GM20000 (cell line): ENCODE results near the gene AGAP3.

Experiments
- DNase-seq: peaks from one replicate; pipeline ENCODE4 v3.0.0; 2012; ENCODE audit warnings: low spot score
- TF ChIP-seq, protein P1 (sequence below): IDR thresholded peaks from 2 replicates; pipeline ENCODE4 v1.5.1; 2012; ENCODE audit warnings: mild to moderate bottlenecking, control low read depth; ENCODE audit errors: extremely low read depth, missing control alignments

Gene AGAP3

DNA sequence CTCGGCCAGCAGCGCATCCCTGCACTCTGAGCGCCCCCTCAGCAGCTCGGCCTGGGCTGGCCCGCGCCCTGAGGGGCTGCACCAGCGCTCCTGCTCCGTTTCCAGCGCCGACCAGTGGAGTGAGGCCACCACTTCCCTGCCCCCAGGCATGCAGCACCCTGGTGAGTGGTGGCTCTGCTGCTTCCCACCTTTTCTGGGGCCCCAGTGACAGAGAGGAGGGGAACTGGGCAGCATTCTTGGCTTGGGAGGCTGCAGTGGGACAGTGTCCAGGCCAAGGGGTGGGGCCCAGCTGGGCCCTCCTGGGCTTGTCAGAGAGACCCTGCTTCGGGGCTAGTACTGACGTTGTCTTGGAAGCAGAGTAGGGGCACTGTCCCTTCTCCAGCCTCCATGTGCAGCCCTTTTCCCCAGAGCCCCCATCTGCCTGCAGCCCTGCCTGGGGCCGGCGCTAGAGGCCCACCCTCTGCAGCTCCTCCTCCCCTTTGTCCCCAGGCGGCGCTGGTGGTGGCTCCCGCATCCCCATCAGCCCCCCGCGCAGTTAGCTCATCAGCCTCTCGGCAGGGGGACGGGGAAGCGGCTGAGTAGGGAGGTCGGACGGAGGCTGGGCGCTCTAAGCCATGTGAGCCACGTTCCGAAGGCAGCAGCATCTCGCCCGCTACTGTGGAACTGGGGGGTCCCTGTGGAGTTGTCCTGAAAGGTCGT lies 52.0 kb downstream of the AGAP3 start:
- TF ChIP-seq, protein P1, sequence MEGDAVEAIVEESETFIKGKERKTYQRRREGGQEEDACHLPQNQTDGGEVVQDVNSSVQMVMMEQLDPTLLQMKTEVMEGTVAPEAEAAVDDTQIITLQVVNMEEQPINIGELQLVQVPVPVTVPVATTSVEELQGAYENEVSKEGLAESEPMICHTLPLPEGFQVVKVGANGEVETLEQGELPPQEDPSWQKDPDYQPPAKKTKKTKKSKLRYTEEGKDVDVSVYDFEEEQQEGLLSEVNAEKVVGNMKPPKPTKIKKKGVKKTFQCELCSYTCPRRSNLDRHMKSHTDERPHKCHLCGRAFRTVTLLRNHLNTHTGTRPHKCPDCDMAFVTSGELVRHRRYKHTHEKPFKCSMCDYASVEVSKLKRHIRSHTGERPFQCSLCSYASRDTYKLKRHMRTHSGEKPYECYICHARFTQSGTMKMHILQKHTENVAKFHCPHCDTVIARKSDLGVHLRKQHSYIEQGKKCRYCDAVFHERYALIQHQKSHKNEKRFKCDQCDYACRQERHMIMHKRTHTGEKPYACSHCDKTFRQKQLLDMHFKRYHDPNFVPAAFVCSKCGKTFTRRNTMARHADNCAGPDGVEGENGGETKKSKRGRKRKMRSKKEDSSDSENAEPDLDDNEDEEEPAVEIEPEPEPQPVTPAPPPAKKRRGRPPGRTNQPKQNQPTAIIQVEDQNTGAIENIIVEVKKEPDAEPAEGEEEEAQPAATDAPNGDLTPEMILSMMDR: no peak
- DNase-seq: peak; percentile 25

DNA sequence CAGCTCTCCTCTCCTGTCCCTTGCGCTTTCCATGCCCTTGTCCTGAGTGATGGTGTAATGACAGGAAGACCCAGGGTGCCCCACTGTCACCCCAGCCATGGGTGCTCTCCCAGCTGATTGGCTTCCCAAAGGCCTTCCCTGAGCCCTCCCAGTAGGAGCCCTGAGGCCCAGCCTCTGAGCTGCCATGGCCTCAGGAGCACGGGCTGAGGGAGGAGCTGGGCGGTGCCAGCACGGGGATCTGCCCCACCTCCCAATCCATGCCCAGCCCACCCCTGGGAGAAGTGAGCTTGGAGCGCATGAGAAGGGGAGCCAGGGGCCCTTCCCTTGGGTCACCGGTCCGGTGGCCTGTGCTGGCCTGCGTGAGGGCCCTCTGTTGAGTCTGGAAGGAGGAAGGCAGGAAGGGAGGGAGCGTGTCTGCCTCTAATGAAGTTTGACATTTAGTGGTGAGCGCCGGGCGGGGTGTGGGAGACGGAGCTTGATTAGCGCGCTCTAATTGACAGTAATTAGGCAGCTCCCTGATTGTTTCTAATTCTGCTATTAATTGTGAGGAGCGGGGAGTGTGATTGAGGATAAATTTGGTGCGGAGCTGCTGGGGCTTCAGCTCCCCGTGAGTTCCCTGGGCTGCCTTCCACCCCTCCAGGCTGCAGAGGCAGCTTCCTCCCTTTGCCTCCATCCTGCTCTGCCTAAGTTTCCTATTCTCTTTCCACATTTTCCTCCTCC lies 53.0 kb downstream of the AGAP3 start:
- DNase-seq: peak; percentile 21
- TF ChIP-seq, protein P1: no peak

DNA sequence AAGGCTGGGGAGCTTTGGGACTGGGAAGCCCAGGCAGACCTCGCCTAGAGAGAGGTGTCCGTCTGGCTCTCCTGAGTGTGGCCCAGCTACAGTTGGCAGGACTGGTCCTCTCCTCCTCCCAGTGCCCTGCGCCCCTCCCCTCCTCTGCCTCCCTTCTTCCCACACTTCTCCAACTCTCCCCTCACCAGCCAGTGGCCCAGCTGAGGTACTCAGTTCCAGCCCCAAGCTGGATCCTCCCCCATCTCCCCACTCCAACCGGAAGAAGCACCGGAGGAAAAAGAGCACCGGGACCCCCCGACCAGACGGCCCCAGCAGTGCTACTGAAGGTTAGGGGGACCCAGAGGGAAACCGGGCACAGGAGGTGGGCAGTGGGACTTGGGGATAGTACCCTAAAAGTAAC lies 53.5 kb downstream of the AGAP3 start:
- TF ChIP-seq, protein P1: no peak

DNA sequence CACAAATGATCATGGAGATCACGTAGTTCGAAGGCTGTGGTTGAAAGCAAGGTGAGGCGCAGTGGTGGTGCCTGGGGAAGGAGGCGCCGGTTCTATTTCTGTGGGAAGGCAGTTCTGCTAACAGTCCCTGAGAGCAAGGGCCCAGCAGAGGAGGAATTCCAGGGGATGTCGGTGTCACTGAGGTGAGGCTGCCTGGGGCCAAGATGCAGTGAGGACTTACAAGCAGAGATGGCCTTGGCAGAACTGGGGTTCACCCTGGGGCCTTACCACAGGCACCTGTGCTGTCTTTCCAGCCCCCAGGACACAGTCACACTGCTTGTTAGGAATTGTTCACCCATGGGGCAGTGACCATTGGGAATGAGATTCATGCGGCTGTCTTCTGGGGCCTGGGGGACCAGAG lies 54.6 kb downstream of the AGAP3 start:
- TF ChIP-seq, protein P1: no peak
- DNase-seq: no peak

More for the DNA sequence above, 53.5 kb downstream of the AGAP3 start:
- no peak for DNase-seq

DNA sequence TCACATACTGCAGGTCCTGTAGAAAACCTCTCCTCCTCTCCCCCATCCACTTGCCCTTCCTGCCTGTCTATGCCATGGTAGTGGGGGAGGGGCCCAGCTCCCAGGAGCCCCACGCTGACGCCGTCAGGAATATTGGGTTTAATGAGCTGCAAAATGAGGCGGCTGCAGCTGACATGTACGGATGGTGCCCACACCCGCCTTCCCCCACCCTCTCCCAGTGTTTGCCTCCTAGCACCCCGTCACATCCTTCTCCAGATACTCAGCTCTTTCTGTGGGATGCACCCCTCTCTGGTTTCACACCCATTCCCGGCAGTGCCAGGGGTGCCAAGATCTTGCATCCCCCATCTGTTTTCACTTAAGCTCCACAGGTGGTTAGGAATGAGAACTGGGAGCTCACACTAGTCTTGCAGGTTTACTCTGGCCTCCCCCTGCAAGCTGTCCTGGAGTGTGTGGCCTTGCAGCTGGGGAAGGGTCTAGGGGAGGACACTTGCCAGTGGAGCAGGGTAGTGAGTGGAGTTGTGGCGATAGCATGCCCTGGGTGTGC lies 55.1 kb downstream of the AGAP3 start:
- TF ChIP-seq, protein P1: no peak
- no peak for DNase-seq

DNA sequence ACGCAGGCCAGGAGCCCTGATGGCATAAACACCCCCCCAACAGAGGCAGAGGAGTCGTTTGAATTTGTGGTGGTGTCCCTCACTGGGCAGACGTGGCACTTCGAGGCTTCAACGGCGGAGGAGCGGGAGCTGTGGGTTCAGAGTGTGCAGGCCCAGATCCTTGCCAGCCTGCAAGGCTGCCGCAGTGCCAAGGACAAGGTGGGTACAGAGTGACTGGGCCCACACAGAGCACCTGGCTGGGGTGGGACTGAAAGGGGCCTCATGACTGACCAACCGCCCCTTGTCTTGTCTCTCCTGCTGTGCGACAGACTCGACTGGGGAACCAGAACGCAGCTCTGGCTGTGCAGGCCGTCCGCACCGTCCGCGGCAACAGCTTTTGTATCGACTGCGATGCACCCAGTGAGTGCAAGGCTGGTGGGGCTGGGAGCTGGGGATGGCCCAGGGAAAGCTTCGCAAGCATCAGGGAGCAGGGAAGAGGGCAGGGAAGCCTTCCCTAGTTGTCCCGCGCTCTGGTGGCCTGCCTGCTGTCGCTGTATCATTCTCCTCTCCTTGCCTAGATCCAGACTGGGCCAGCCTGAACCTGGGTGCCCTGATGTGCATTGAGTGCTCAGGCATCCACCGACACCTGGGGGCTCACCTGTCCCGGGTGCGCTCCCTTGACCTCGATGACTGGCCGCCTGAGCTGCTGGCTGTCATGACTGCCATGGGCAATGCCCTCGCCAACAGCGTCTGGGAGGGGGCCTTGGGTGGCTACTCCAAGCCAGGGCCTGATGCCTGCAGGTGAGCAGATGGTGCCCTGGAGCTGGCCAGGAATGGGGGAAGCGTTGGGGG lies 55.8 kb downstream of the AGAP3 start:
- TF ChIP-seq, protein P1: no peak
- DNase-seq: no peak
